ENCODE data around the gene CAPS2.

CAPS2 gene

GRCh38 chr12:75294797-75295196, 35.3 kb downstream of the CAPS2 start:
- H3K4me3 ChIP-seq (ENCODE audit: low read length) = no peak overlapping the region
- no peak overlapping the region for H3K27ac ChIP-seq (ENCODE audit: low read depth, low read length)
- no peaks in the 10 kb centered on the region for H3K4me1 ChIP-seq (ENCODE audit: control insufficient read depth, insufficient read depth, low read length)
- no peaks in the 10 kb centered on the region for H3K27me3 ChIP-seq (ENCODE audit: control insufficient read depth, insufficient read depth, low read length)
- no peak overlapping the region for H3K9ac ChIP-seq (ENCODE audit: low read length)
- no peaks in the 10 kb centered on the region for H3K36me3 ChIP-seq (ENCODE audit: control insufficient read depth, insufficient read depth, low read length)

DNA sequence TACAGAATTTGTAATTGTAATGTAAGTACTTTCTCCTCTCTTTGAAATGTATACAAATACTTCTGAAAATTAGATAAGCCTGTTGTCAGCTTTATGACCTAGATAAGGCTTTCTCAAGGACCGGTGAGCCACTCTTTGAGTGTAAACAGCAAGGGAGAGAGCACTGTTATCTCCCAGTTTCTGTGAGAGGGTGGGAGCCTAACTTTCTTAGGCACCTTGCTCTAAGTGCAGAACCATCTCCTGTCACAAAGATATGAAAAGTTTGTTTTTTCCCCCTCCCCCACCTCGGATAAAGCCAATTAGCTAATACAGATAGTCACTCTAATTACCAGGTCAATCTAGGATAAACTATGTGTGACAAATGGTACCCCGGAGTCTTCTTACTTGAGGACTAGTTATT, 35.8 kb downstream of the CAPS2 start:
- Histone ChIP-seq H3K9ac (ENCODE audit: low read length) (no peak overlapping the region), H3K27ac (ENCODE audit: low read depth, low read length) (no peak overlapping the region), H3K4me1 (ENCODE audit: control insufficient read depth, insufficient read depth, low read length) (no peaks in the 10 kb centered on the region), H3K36me3 (ENCODE audit: control insufficient read depth, insufficient read depth, low read length) (no peaks in the 10 kb centered on the region), H3K4me3 (ENCODE audit: low read length) (no peak overlapping the region), H3K27me3 (ENCODE audit: control insufficient read depth, insufficient read depth, low read length) (no peaks in the 10 kb centered on the region)

DNA sequence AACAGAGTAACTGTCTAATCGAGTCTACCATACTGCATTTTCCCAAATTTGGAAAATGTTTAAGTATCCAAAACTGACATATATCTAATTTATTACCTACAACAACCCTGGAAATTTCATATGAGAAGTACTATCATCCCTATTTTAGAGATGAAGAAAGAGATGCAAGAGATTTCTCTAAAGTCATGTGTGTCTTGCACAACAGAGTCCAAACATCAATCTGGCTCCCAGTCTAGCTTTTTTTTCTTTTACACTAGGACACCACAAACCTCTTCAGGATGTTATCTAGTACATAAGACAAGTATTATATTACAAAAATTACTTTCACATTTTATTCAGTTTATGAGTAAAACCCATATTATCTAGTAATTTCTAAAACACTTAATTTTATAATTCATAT, 39.1 kb downstream of the CAPS2 start:
- Histone ChIP-seq H3K27ac (ENCODE audit: low read depth, low read length) (no peak overlapping the region), H3K27me3 (ENCODE audit: control insufficient read depth, insufficient read depth, low read length) (no peaks in the 10 kb centered on the region), H3K9ac (ENCODE audit: low read length) (no peak overlapping the region), H3K4me1 (ENCODE audit: control insufficient read depth, insufficient read depth, low read length) (no peaks in the 10 kb centered on the region), H3K4me3 (ENCODE audit: low read length) (no peak overlapping the region), H3K36me3 (ENCODE audit: control insufficient read depth, insufficient read depth, low read length) (no peaks in the 10 kb centered on the region)

DNA sequence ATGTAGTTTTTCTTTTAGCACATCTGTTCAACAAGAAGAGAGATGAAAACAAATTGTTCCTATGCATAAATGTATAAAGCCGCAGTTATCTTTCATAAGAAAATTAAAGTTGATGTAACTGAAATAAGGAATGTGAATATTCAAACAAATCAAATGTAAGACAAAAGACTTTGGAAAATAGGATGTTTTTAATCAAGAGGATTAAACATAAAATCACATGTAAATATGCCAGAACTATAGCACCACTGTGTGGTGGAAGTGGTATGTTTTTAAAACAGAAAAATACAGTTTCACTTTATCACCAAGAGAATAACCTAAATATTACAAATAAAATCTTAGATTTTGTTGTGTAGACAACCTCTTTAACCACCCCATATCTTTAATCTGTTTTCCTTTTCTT, 40.4 kb downstream of the CAPS2 start:
- Histone ChIP-seq H3K4me3 (ENCODE audit: low read length) (no peak overlapping the region), H3K27ac (ENCODE audit: low read depth, low read length) (no peak overlapping the region), H3K27me3 (ENCODE audit: control insufficient read depth, insufficient read depth, low read length) (no peaks in the 10 kb centered on the region), H3K9ac (ENCODE audit: low read length) (no peak overlapping the region), H3K4me1 (ENCODE audit: control insufficient read depth, insufficient read depth, low read length) (no peaks in the 10 kb centered on the region), H3K36me3 (ENCODE audit: control insufficient read depth, insufficient read depth, low read length) (no peaks in the 10 kb centered on the region)

DNA sequence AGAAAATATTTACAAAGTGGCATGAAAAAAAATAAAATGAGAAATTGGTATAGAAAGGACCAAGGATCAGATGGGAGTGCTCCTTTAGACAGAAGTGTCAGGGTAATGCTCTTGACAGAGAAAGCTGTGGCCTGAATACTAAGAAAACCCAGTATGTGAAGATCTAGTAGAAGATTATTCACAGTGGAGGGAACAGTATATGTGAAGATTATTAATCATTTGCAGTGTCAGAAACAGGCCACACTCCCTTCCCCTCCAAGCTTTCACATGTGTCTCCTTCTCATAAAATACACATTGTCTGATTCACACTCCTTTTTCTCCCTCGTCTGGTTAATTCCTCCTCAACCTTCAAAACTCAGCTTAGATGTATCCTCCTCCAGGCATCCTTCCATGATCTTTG, 41.3 kb downstream of the CAPS2 start:
- Histone ChIP-seq H3K9ac (ENCODE audit: low read length) (no peak overlapping the region), H3K4me1 (ENCODE audit: control insufficient read depth, insufficient read depth, low read length) (no peaks in the 10 kb centered on the region), H3K36me3 (ENCODE audit: control insufficient read depth, insufficient read depth, low read length) (no peaks in the 10 kb centered on the region), H3K27me3 (ENCODE audit: control insufficient read depth, insufficient read depth, low read length) (no peaks in the 10 kb centered on the region), H3K4me3 (ENCODE audit: low read length) (no peak overlapping the region), H3K27ac (ENCODE audit: low read depth, low read length) (no peak overlapping the region)

DNA sequence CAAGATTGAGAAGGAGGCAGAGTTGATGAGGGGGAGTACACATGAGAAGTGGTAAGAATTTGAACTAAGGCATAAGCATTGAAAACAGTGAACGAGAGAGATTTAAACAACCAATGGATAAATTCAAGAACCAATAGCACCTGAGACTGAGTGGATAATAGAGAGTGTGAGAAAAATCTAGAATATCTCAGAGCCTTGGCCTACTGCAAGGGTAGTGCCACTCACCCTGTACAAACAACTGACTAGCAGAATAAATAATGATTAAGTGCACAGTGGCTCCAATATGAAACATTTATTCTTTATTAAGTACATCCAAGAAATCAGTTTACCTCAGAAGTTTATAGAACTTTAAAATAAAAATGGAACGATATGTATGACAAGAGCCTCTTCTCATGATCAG, 54.4 kb downstream of the CAPS2 start:
- H3K27ac ChIP-seq (ENCODE audit: low read depth, low read length) = no peak overlapping the region
- no peaks in the 10 kb centered on the region for H3K4me1 ChIP-seq (ENCODE audit: control insufficient read depth, insufficient read depth, low read length)
- H3K4me3 ChIP-seq (ENCODE audit: low read length) = no peak overlapping the region
- no peaks in the 10 kb centered on the region for H3K36me3 ChIP-seq (ENCODE audit: control insufficient read depth, insufficient read depth, low read length)
- H3K27me3 ChIP-seq (ENCODE audit: control insufficient read depth, insufficient read depth, low read length) = no peaks in the 10 kb centered on the region
- H3K9ac ChIP-seq (ENCODE audit: low read length) = no peak overlapping the region

DNA sequence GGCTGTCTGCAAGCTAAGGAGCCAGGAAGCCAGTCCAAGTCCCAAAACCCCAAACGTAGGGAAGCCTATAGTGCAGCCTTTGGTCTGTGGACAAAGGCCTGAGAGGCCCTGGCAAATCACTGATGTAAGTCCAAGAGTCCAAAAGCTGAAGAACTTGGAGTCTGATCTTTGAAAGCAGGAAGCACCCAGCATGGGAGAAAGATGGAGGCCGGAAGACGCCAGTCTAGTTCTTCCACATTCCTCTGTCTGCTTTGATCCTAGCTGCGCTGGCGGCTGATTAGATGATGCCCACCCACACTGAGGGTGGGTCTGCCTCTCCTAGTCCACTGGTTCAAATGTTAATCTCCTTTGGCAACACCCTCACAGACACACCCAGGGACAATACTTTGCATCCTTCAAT, 58.5 kb downstream of the CAPS2 start:
- no peak overlapping the region for H3K27ac ChIP-seq (ENCODE audit: low read depth, low read length)
- H3K9ac ChIP-seq (ENCODE audit: low read length) = no peak overlapping the region
- H3K36me3 ChIP-seq (ENCODE audit: control insufficient read depth, insufficient read depth, low read length) = no peaks in the 10 kb centered on the region
- H3K4me1 ChIP-seq (ENCODE audit: control insufficient read depth, insufficient read depth, low read length) = no peaks in the 10 kb centered on the region
- no peaks in the 10 kb centered on the region for H3K27me3 ChIP-seq (ENCODE audit: control insufficient read depth, insufficient read depth, low read length)
- no peak overlapping the region for H3K4me3 ChIP-seq (ENCODE audit: low read length)

- H3K4me1 ChIP-seq (ENCODE audit: control insufficient read depth, insufficient read depth, low read length) = no peaks in the 10 kb centered on the region
- no peak overlapping the region for H3K9ac ChIP-seq (ENCODE audit: low read length)
- no peaks in the 10 kb centered on the region for H3K36me3 ChIP-seq (ENCODE audit: control insufficient read depth, insufficient read depth, low read length)
- H3K4me3 ChIP-seq (ENCODE audit: low read length) = no peak overlapping the region
- no peaks in the 10 kb centered on the region for H3K27me3 ChIP-seq (ENCODE audit: control insufficient read depth, insufficient read depth, low read length)
- H3K27ac ChIP-seq (ENCODE audit: low read depth, low read length) = no peak overlapping the region
Observed at GRCh38 chr12:75270157-75270556, 60.0 kb downstream of the CAPS2 start.

GRCh38 chr12:75269209-75269608, 60.9 kb downstream of the CAPS2 start:
- H3K4me3 ChIP-seq (ENCODE audit: low read length) = no peak overlapping the region
- no peaks in the 10 kb centered on the region for H3K36me3 ChIP-seq (ENCODE audit: control insufficient read depth, insufficient read depth, low read length)
- H3K9ac ChIP-seq (ENCODE audit: low read length) = no peak overlapping the region
- no peaks in the 10 kb centered on the region for H3K27me3 ChIP-seq (ENCODE audit: control insufficient read depth, insufficient read depth, low read length)
- H3K4me1 ChIP-seq (ENCODE audit: control insufficient read depth, insufficient read depth, low read length) = no peaks in the 10 kb centered on the region
- no peak overlapping the region for H3K27ac ChIP-seq (ENCODE audit: low read depth, low read length)

GRCh38 chr12:75260316-75260715, 69.8 kb downstream of the CAPS2 start:
- Histone ChIP-seq H3K4me3 (ENCODE audit: low read length) (no peak overlapping the region), H3K36me3 (ENCODE audit: control insufficient read depth, insufficient read depth, low read length) (no peaks in the 10 kb centered on the region)

GRCh38 chr12:75259143-75259542, 71.0 kb downstream of the CAPS2 start:
- Histone ChIP-seq H3K9ac (ENCODE audit: low read length) (no peak overlapping the region), H3K36me3 (ENCODE audit: control insufficient read depth, insufficient read depth, low read length) (no peaks in the 10 kb centered on the region), H3K4me3 (ENCODE audit: low read length) (no peak overlapping the region), H3K27ac (ENCODE audit: low read depth, low read length) (no peak overlapping the region), H3K27me3 (ENCODE audit: control insufficient read depth, insufficient read depth, low read length) (no peaks in the 10 kb centered on the region), H3K4me1 (ENCODE audit: control insufficient read depth, insufficient read depth, low read length) (no peaks in the 10 kb centered on the region)

More at GRCh38 chr12:75260316-75260715, 69.8 kb downstream of the CAPS2 start:
- no peaks in the 10 kb centered on the region for H3K27me3 ChIP-seq (ENCODE audit: control insufficient read depth, insufficient read depth, low read length)
- no peak overlapping the region for H3K9ac ChIP-seq (ENCODE audit: low read length)
- no peaks in the 10 kb centered on the region for H3K4me1 ChIP-seq (ENCODE audit: control insufficient read depth, insufficient read depth, low read length)
- no peak overlapping the region for H3K27ac ChIP-seq (ENCODE audit: low read depth, low read length)

GRCh38 chr12:75257510-75257909, 72.6 kb downstream of the CAPS2 start:
- no peak overlapping the region for H3K9ac ChIP-seq (ENCODE audit: low read length)

DNA sequence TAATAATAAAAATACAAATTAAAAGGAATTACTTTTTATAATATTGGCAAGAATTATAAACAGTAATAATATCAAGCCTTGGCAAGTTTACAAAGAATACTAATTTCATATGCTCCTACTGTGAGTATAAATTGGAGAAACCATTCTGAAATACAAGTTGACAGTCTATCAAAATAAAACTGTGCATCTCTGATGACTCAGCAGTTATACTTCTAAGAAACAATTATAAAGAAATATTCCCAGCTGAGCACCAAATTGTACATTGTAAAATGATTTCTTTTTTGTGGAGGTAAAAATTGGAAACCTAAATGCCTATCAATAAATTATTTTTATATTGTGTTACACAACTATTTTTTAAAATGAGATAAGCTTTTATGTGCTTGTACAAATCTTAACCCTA, 85.0 kb downstream of the CAPS2 start:
- Histone ChIP-seq H3K27ac (ENCODE audit: low read depth, low read length) (no peak overlapping the region), H3K36me3 (ENCODE audit: control insufficient read depth, insufficient read depth, low read length) (no peaks in the 10 kb centered on the region), H3K9ac (ENCODE audit: low read length) (no peak overlapping the region), H3K4me1 (ENCODE audit: control insufficient read depth, insufficient read depth, low read length) (no peaks in the 10 kb centered on the region), H3K4me3 (ENCODE audit: low read length) (no peak overlapping the region), H3K27me3 (ENCODE audit: control insufficient read depth, insufficient read depth, low read length) (no peaks in the 10 kb centered on the region)

More at GRCh38 chr12:75257510-75257909, 72.6 kb downstream of the CAPS2 start:
- no peak overlapping the region for H3K4me3 ChIP-seq (ENCODE audit: low read length)
- no peaks in the 10 kb centered on the region for H3K27me3 ChIP-seq (ENCODE audit: control insufficient read depth, insufficient read depth, low read length)
- H3K27ac ChIP-seq (ENCODE audit: low read depth, low read length) = no peak overlapping the region
- no peaks in the 10 kb centered on the region for H3K36me3 ChIP-seq (ENCODE audit: control insufficient read depth, insufficient read depth, low read length)
- no peaks in the 10 kb centered on the region for H3K4me1 ChIP-seq (ENCODE audit: control insufficient read depth, insufficient read depth, low read length)
